HepG2 (cell line): ENCODE results near the gene GRIP1.

Experiments
- ATF3 ChIP-seq: sonication (generic); formaldehyde crosslinking; IDR thresholded peaks from 2 replicates; pipeline ENCODE4 v1.4.0; 2020; ENCODE audit warnings: missing genetic modification reagents
- CTCF ChIP-seq: sonication (generic); formaldehyde crosslinking; IDR thresholded peaks from 2 replicates; pipeline ENCODE4 v1.5.0; 2020; ENCODE audit warnings: mild to moderate bottlenecking, missing genetic modification reagents, moderate library complexity
- EP300 ChIP-seq, 3 experiments: sonication (generic) in 1 of 3; formaldehyde crosslinking in 1 of 3; IDR thresholded peaks; 2 replicates each; pipeline versions ENCODE4 v1.5.1 to v1.6.1; 2011 to 2020; ENCODE audit warnings: low read depth in 2 of 3, low read length in 2 of 3, borderline replicate concordance in 1 of 3, improper control_type of control experiment in 1 of 3, mild to moderate bottlenecking in 1 of 3, missing genetic modification reagents in 1 of 3, moderate library complexity in 1 of 3
- FIP1L1 ChIP-seq: fragments of 200-400 bp; formaldehyde crosslinking; IDR thresholded peaks from 2 replicates; pipeline ENCODE4 v1.6.1; 2018; ENCODE audit warnings: low read depth, mild to moderate bottlenecking, low read length, moderate library complexity, borderline replicate concordance; ENCODE audit not compliant: insufficient read depth
- HES4 ChIP-seq: sonication (generic); formaldehyde crosslinking; IDR thresholded peaks from 2 replicates; pipeline ENCODE4 v1.9.0; 2021; ENCODE audit warnings: mild to moderate bottlenecking, missing genetic modification reagents, borderline replicate concordance
- KDM3A ChIP-seq: IDR thresholded peaks from 2 replicates; pipeline ENCODE4 v1.6.1; 2018; ENCODE audit warnings: low read depth, missing compliant biosample characterization
- MYC ChIP-seq: sonication (generic); formaldehyde crosslinking; IDR thresholded peaks from 2 replicates; pipeline ENCODE4 v1.9.0; 2021; ENCODE audit warnings: missing genetic modification reagents, borderline replicate concordance
- TAF1 ChIP-seq: sonication (generic); formaldehyde crosslinking; IDR thresholded peaks from 2 replicates; pipeline ENCODE4 v1.4.0; 2020; ENCODE audit warnings: missing genetic modification reagents
- ZBTB26 ChIP-seq: IDR thresholded peaks from 2 replicates; pipeline ENCODE4 v1.6.1; 2016; ENCODE audit warnings: missing compliant biosample characterization, missing genetic modification reagents, borderline replicate concordance
- ZNF616 ChIP-seq: sonication (generic); formaldehyde crosslinking; IDR thresholded peaks from 2 replicates; pipeline ENCODE4 v1.5.0; 2020; ENCODE audit warnings: low read depth, mild to moderate bottlenecking, missing genetic modification reagents
- ZXDC ChIP-seq: sonication (generic); formaldehyde crosslinking; IDR thresholded peaks from 2 replicates; pipeline ENCODE4 v1.5.0; 2020; ENCODE audit warnings: mild to moderate bottlenecking, missing genetic modification reagents
- ZZZ3 ChIP-seq: sonication (generic); formaldehyde crosslinking; IDR thresholded peaks from 2 replicates; pipeline ENCODE4 v1.4.0; 2020; ENCODE audit warnings: missing genetic modification reagents, mild to moderate bottlenecking, borderline replicate concordance
- TF ChIP-seq, protein P1 (sequence below): sonication (generic); formaldehyde crosslinking; IDR thresholded peaks from 2 replicates; pipeline ENCODE4 v1.8.0; 2022; ENCODE audit warnings: low read depth, missing genetic modification reagents
- TF ChIP-seq, protein P2 (sequence below): sonication (generic); formaldehyde crosslinking; IDR thresholded peaks from 2 replicates; pipeline ENCODE4 v1.4.0; 2020; ENCODE audit warnings: missing genetic modification reagents

DNA sequence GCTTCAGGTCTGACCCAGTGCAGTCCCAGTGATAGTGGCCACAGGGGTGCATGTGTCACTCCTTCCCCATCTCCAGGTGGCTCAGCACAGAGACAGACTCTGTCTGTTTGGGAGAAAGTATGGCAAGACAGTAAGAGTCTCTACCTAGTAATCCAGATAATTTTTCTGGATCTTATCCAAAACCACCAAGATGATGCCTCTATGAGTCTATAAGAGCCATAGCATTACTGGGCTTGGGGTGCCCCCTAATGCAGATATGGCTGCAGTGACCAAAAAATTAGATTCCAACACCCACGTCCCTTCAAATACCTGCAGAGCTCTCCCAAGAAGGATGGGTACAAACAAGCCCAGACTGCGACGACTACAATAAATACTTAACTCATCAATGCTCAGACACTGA lies 123.8 kb downstream of the GRIP1 start:
- TF ChIP-seq CTCF (CRISPR knock-in tag) (no peak), HES4 (CRISPR knock-in tag) (no peak), ATF3 (no peak), EP300 (IDR thresholded peaks at IDR 0.05; ENCODE audit: low read depth in 2 of 2, low read length in 2 of 2) (no peak), EP300 (CRISPR knock-in tag; IDR thresholded peaks at IDR 0.05; ENCODE audit: borderline replicate concordance) (no peak), ZBTB26 (CRISPR knock-in tag) (no peak), FIP1L1 (no peak), ZZZ3 (CRISPR knock-in tag) (no peak), ZXDC (CRISPR knock-in tag) (no peak), KDM3A (CRISPR knock-in tag) (no peak), ZNF616 (no peak), TAF1 (CRISPR knock-in tag) (no peak), MYC (CRISPR knock-in tag) (no peak)
- TF ChIP-seq, protein P1, sequence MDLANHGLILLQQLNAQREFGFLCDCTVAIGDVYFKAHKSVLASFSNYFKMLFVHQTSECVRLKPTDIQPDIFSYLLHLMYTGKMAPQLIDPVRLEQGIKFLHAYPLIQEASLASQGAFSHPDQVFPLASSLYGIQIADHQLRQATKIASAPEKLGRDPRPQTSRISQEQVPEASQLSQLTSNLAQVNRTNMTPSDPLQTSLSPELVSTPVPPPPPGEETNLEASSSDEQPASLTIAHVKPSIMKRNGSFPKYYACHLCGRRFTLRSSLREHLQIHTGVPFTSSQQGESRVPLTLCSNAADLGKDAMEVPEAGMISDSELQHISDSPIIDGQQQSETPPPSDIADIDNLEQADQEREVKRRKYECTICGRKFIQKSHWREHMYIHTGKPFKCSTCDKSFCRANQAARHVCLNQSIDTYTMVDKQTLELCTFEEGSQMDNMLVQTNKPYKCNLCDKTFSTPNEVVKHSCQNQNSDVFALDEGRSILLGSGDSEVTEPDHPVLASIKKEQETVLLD (CRISPR knock-in tag): no peak
- TF ChIP-seq, protein P2, sequence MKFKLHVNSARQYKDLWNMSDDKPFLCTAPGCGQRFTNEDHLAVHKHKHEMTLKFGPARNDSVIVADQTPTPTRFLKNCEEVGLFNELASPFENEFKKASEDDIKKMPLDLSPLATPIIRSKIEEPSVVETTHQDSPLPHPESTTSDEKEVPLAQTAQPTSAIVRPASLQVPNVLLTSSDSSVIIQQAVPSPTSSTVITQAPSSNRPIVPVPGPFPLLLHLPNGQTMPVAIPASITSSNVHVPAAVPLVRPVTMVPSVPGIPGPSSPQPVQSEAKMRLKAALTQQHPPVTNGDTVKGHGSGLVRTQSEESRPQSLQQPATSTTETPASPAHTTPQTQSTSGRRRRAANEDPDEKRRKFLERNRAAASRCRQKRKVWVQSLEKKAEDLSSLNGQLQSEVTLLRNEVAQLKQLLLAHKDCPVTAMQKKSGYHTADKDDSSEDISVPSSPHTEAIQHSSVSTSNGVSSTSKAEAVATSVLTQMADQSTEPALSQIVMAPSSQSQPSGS (CRISPR knock-in tag): no peak
